Endodermal cell (in vitro differentiated cells): ENCODE data around the gene NT5C3B. TPM values are rescaled to one million over a fixed set of nuclear protein-coding genes. Genes with fewer than 3 reads are reported as not detected.

Experiments
- DNase-seq: peaks from one replicate; pipeline ENCODE4 v3.0.0-alpha.2; 2017
- H3K27ac ChIP-seq: 2 replicates; pipeline ENCODE4 v1.5.1; 2013; ENCODE audit warnings: mild to moderate bottlenecking, low read depth, low read length, moderate library complexity
- H3K27me3 ChIP-seq: 2 replicates; pipeline ENCODE4 v1.6.1; 2013; ENCODE audit warnings: mild to moderate bottlenecking, low read length, moderate library complexity; ENCODE audit not compliant: insufficient read depth, control insufficient read depth, poor library complexity, severe bottlenecking
- H3K36me3 ChIP-seq: 2 replicates; pipeline ENCODE4 v1.7.0; 2013; ENCODE audit warnings: mild to moderate bottlenecking, low read length, moderate library complexity; ENCODE audit not compliant: control insufficient read depth, insufficient read depth
- H3K4me1 ChIP-seq: one replicate; pipeline ENCODE4 v1.7.0; 2013; ENCODE audit warnings: low read length; ENCODE audit not compliant: control insufficient read depth, insufficient read depth
- H3K4me3 ChIP-seq: 2 replicates; pipeline ENCODE4 v1.5.1; 2013; ENCODE audit warnings: mild to moderate bottlenecking, low read length, moderate library complexity
- H3K9ac ChIP-seq: 2 replicates; pipeline ENCODE4 v1.6.1; 2013; ENCODE audit warnings: mild to moderate bottlenecking, low read length, moderate library complexity; ENCODE audit not compliant: poor library complexity, severe bottlenecking; ENCODE audit errors: extremely low read depth
- H3K9me3 ChIP-seq: 2 replicates; pipeline ENCODE4 v1.6.1; 2013; ENCODE audit warnings: mild to moderate bottlenecking, low read length, moderate library complexity; ENCODE audit not compliant: control insufficient read depth
- H3K27ac Mint-ChIP-seq: 2 replicates; pipeline ENCODE4 v1.8.0; 2020; ENCODE audit warnings: mixed read lengths
- H3K27me3 Mint-ChIP-seq: 2 replicates; pipeline ENCODE4 v1.8.0; 2021; ENCODE audit warnings: mild to moderate bottlenecking, mixed read lengths; ENCODE audit not compliant: insufficient read depth
- H3K36me3 Mint-ChIP-seq: 2 replicates; pipeline ENCODE4 v1.8.0; 2020; ENCODE audit warnings: low read depth, mixed read lengths
- H3K4me1 Mint-ChIP-seq: 2 replicates; pipeline ENCODE4 v1.8.0; 2020; ENCODE audit warnings: mixed read lengths
- H3K4me3 Mint-ChIP-seq: 2 replicates; pipeline ENCODE4 v1.8.0; 2020; ENCODE audit warnings: mild to moderate bottlenecking, moderate library complexity, mixed read lengths
- H3K9me3 Mint-ChIP-seq: 2 replicates; pipeline ENCODE4 v1.8.0; 2020; ENCODE audit warnings: mild to moderate bottlenecking, mixed read lengths
- whole genome bisulfite sequencing, 2 experiments: methylation state at CpG; one replicate each; pipeline versions ENCODE4 v1.1.5 to v1.1.7; 2013; ENCODE audit warnings: missing lambda C conversion rate in 2 of 2, mixed read lengths in 1 of 2; ENCODE audit not compliant: insufficient coverage in 1 of 2, insufficient read length in 1 of 2; 5-methylcytosine and 5-hydroxymethylcytosine counted together
- total RNA-seq, 2 donors: library from RNA; stranded (reverse); fragmentation: NEBNext Ultra II Directional in 1 of 2; extraction: Animal tissue kit (Norgen Biotek cat#: 25700) in 1 of 2; gene quantifications; 2 replicates in 1 of 2; 3 replicates in 1 of 2; pipeline ENCODE4 v1.2.1, GENCODE V29; 2021
- TF ChIP-seq, protein P1 (sequence below): fragments of 200-600 bp; sonication (generic); conservative IDR thresholded peaks from 2 replicates; pipeline ENCODE4 v1.5.0; 2021; ENCODE audit warnings: antibody characterized with exemption, mild to moderate bottlenecking

The NT5C3B gene
- total RNA-seq, 2 donors from 2014 or later, result 65.2 to 79.5 TPM

DNA sequence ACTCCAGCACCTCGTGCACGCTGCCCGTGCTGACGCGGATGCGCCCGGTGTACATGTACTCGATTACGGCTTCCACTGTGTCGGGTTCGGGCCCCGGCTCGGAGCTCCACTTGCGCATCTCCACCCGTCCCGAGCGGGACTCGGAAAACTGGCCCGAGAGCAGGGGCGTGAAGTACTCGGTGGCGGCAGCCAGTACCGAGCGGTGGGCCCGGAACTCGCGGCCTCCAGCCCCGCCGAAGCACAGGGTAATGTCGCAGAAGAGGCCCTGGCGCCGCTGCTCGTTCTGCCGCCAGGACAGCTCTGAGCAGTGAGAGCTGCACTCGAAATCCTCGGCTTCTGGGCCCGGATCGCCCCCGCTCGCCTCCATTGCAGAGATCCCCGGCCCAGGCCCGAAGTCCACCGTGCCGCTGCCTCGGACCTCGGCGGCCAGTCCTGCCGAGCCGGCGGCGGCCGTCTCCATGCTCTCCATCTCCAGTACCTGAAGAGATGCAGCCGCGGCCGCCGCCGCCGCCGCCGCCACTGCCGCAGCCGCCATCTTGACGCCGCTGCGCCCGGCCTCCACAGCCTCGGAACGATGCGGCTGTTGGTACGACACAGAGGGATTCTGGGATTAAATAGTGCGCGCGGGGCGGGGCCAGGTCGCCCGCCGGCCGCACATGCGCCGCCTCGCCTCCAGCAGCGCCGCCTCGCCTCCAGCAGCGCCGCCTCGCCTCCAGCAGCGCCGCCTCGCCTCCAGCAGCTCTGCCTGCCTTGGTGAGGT, 29.0 kb upstream of the NT5C3B start, which contains the start of gene KLHL11:
Gene KLHL11, minus strand, starts transcription at position 588 of the 760 bp plus-strand sequence. Its CDS starts 53 bp downstream, at position 535.
- Histone ChIP-seq H3K27me3 (no peaks in the 10 kb centered on the region), H3K4me3 (peak within 1 kb of the TSS; percentile 91), H3K9me3 (no peaks in the 10 kb centered on the region), H3K27ac (peak within 1 kb of the TSS; percentile 64), H3K9ac (peak within 1 kb of the TSS; percentile 78), H3K4me1 (peaks cover 5% of the 10 kb centered on the region), H3K36me3 (peaks cover 29% of the 10 kb centered on the region)
- WGBS, 2 experiments, result 0% methylated on average over 27 to 90 of the region's 90 CpGs
- H3K4me1 Mint-ChIP-seq, result peaks cover 16% of the 10 kb centered on the region
- TF ChIP-seq, protein P1, sequence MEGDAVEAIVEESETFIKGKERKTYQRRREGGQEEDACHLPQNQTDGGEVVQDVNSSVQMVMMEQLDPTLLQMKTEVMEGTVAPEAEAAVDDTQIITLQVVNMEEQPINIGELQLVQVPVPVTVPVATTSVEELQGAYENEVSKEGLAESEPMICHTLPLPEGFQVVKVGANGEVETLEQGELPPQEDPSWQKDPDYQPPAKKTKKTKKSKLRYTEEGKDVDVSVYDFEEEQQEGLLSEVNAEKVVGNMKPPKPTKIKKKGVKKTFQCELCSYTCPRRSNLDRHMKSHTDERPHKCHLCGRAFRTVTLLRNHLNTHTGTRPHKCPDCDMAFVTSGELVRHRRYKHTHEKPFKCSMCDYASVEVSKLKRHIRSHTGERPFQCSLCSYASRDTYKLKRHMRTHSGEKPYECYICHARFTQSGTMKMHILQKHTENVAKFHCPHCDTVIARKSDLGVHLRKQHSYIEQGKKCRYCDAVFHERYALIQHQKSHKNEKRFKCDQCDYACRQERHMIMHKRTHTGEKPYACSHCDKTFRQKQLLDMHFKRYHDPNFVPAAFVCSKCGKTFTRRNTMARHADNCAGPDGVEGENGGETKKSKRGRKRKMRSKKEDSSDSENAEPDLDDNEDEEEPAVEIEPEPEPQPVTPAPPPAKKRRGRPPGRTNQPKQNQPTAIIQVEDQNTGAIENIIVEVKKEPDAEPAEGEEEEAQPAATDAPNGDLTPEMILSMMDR, result peak; percentile 25
- no peak within 1 kb of the TSS for H3K4me3 Mint-ChIP-seq
- peak within 1 kb of the TSS; percentile 84 for H3K27ac Mint-ChIP-seq
- no peaks in the 10 kb centered on the region for H3K9me3 Mint-ChIP-seq
- peaks cover 33% of the 10 kb centered on the region for H3K36me3 Mint-ChIP-seq
- peak; percentile 98 for DNase-seq
- H3K27me3 Mint-ChIP-seq, result no peaks in the 10 kb centered on the region

DNA sequence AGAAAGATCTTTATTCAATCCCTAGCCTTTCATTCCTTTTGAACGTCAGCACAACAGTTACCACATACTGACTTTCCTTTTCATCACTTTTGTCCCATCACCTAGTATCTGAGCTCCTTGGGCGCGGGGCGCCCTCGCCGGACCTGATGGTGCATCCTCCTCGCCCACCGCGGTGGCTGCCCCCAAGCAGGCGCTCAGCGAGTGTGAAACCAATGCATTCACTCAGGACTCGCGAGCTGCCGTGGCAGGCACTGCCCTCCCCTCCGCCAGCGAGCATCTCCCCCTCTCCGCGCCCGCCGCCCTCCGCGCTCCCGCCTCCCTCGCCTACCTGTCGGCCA, 28.4 kb upstream of the NT5C3B start:
- TF ChIP-seq, protein P1, result no peak
- Histone ChIP-seq H3K27ac (peak overlapping the region; percentile 64), H3K36me3 (peaks cover 24% of the 10 kb centered on the region), H3K9me3 (no peaks in the 10 kb centered on the region), H3K27me3 (no peaks in the 10 kb centered on the region), H3K4me1 (peaks cover 5% of the 10 kb centered on the region), H3K9ac (peak overlapping the region; percentile 78), H3K4me3 (peak overlapping the region; percentile 91)
- 0 to 1% methylated on average over 5 to 25 of the region's 25 CpGs for WGBS, 2 experiments
- no peak overlapping the region for H3K4me3 Mint-ChIP-seq
- peaks cover 28% of the 10 kb centered on the region for H3K36me3 Mint-ChIP-seq
- DNase-seq, result peak; percentile 87
- no peaks in the 10 kb centered on the region for H3K9me3 Mint-ChIP-seq
- H3K4me1 Mint-ChIP-seq, result peaks cover 19% of the 10 kb centered on the region
- H3K27me3 Mint-ChIP-seq, result no peaks in the 10 kb centered on the region
- H3K27ac Mint-ChIP-seq, result no peak overlapping the region

DNA sequence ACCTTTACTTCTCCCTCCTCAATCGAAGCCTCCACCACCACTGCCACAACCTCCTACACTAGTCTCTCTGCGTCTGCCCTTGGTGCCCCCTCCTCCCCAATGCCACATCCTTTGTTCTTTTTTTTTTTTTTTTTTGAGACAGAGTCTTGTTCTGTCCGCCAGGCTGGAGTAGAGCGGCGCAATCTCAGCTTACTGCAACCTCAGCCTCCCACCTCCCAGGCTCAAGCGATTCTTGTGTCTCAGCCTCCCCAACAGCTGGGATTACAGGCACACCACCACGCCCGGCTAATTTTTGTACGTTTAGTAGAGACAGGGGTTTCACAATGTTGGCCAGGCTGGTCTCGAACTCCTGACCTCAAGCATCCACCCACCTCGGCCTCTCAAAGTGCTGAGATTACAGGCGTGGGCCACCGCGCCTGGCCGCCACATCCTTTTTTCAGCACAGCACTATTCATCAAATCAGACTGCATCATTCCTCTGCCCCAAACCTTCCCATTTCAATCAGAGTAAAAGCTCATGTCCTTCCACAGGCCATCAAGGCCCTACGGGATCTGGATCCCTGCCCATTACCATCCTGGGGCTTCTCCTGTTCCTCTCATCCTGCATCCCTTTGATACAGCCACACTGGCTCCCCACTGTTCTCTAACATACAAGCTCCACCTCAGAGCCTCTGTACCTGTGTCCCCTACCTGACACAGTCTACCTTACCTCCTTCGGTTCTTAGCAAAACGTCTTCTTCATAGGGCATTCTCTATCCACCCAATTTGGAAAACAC, 27.2 kb upstream of the NT5C3B start:
- H3K27me3 ChIP-seq, result no peaks in the 10 kb centered on the region
- peak overlapping the region; percentile 91 for H3K4me3 ChIP-seq
- H3K36me3 ChIP-seq, result peaks cover 15% of the 10 kb centered on the region
- H3K9me3 ChIP-seq, result no peaks in the 10 kb centered on the region
- Mint-ChIP-seq H3K36me3 (peaks cover 17% of the 10 kb centered on the region), H3K27me3 (no peaks in the 10 kb centered on the region), H3K4me3 (no peak overlapping the region), H3K9me3 (no peaks in the 10 kb centered on the region), H3K27ac (no peak overlapping the region), H3K4me1 (peaks cover 14% of the 10 kb centered on the region)
- WGBS, 2 experiments, result 80 to 84% methylated on average over 15 to 18 of the region's 18 CpGs
- H3K4me1 ChIP-seq, result no peaks in the 10 kb centered on the region
- TF ChIP-seq, protein P1, result no peak
- DNase-seq, result peak; percentile 55
- H3K27ac ChIP-seq, result no peak overlapping the region
- H3K9ac ChIP-seq, result peak overlapping the region; percentile 78
